CD4-positive, alpha-beta T cell (primary cell): ENCODE results near the gene TTC39A. TPM values are rescaled to one million over a fixed set of nuclear protein-coding genes. Genes with fewer than 3 reads are reported as not detected.
A peak's percentile ranks its signal among the peaks of the same experiment; 100 is the strongest.

Source experiments
- ATAC-seq: fragments of 200-7000 bp; cut with Tn5 transposase; one replicate; pipeline ENCODE4 v1.10.0; 2022; ENCODE audit warnings: mild to moderate bottlenecking; ENCODE audit not compliant: poor library complexity
- CTCF ChIA-PET: fragments of 350-600 bp; sonication (Branson Sonifier 250); formaldehyde crosslinking; loops from one replicate; lab custom pipeline; 2021; ENCODE audit warnings: antibody characterized with exemption, inconsistent platforms; lab: Charles Lee
- POLR2A ChIA-PET: fragments of 350-600 bp; sonication (Branson Sonifier 250); formaldehyde crosslinking; loops from one replicate; lab custom pipeline; 2021; ENCODE audit warnings: antibody characterized with exemption, inconsistent platforms; lab: Charles Lee
- DNase-seq, 14 experiments: peaks; one replicate each; pipeline ENCODE4 v3.0.0-alpha.2; 2013 to 2020; ENCODE audit warnings: mixed read lengths in 2 of 14
- H3K27ac ChIP-seq, 2 donors: one replicate each; pipeline versions ENCODE4 v1.5.1 to v1.7.0; 2013; ENCODE audit warnings: low read length in 2 of 2, low read depth in 1 of 2, mild to moderate bottlenecking in 1 of 2
- H3K27me3 ChIP-seq, 2 experiments: 1 replicate in 1 of 2; 2 replicates in 1 of 2; pipeline versions ENCODE4 v1.6.1 to v1.7.0; 2013; ENCODE audit warnings: low read length in 2 of 2, control low read depth in 1 of 2, mild to moderate bottlenecking in 1 of 2, moderate library complexity in 1 of 2; ENCODE audit not compliant: insufficient read depth in 2 of 2, control insufficient read depth in 1 of 2
- H3K36me3 ChIP-seq: one replicate; pipeline ENCODE4 v1.6.1; 2013; ENCODE audit warnings: low read length, control low read depth; ENCODE audit not compliant: insufficient read depth
- H3K4me1 ChIP-seq: one replicate; pipeline ENCODE4 v1.6.1; 2013; ENCODE audit warnings: low read length, control low read depth; ENCODE audit not compliant: insufficient read depth
- H3K4me3 ChIP-seq: one replicate; pipeline ENCODE4 v1.5.1; 2013; ENCODE audit warnings: mild to moderate bottlenecking, low read length, moderate library complexity
- H3K9me3 ChIP-seq, 2 experiments: 1 replicate in 1 of 2; 2 replicates in 1 of 2; pipeline versions ENCODE4 v1.6.1 to v1.7.0; 2013; ENCODE audit warnings: low read length in 2 of 2, mild to moderate bottlenecking in 2 of 2, control low read depth in 1 of 2, moderate library complexity in 1 of 2; ENCODE audit not compliant: control insufficient read depth in 1 of 2, insufficient read depth in 1 of 2
- H3K27ac Mint-ChIP-seq: one replicate; pipeline ENCODE4 v1.8.0; 2020; ENCODE audit warnings: mixed read lengths
- H3K27me3 Mint-ChIP-seq: one replicate; pipeline ENCODE4 v1.8.0; 2021; ENCODE audit warnings: mixed read lengths
- H3K36me3 Mint-ChIP-seq: one replicate; pipeline ENCODE4 v1.8.0; 2021; ENCODE audit warnings: low read depth, mixed read lengths
- H3K4me1 Mint-ChIP-seq: one replicate; pipeline ENCODE4 v1.8.0; 2021; ENCODE audit warnings: low read depth, mixed read lengths
- H3K4me3 Mint-ChIP-seq: one replicate; pipeline ENCODE4 v1.8.0; 2020; ENCODE audit warnings: mild to moderate bottlenecking, mixed read lengths
- H3K9me3 Mint-ChIP-seq: one replicate; pipeline ENCODE4 v1.8.0; 2020; ENCODE audit warnings: mixed read lengths
- CTCF ChIP-seq: fragments of 200-600 bp; IDR thresholded peaks from one replicate; pipeline ENCODE4 v1.8.0; 2022; ENCODE audit warnings: antibody characterized with exemption, mild to moderate bottlenecking
- intact Hi-C, 2 experiments: fragments of 100-400 bp; cut with DNase I in 1 of 2; cut with micrococcal nuclease in 1 of 2; formaldehyde crosslinking; loops; one replicate each; pipeline versions ENCODE4 v1.15.1 to v1.9.0; 2023 to 2025; cut with DNase I, micrococcal nuclease
- total RNA-seq, 174 experiments: library from RNA in 2 of 174; stranded (reverse) in 2 of 174; gene quantifications; one replicate each; pipeline ENCODE4 v1.2.3 and lab custom pipeline; 2021 to 2026

TTC39A gene
- total RNA-seq, 2 experiments from 2014 or later, result not detected

DNA sequence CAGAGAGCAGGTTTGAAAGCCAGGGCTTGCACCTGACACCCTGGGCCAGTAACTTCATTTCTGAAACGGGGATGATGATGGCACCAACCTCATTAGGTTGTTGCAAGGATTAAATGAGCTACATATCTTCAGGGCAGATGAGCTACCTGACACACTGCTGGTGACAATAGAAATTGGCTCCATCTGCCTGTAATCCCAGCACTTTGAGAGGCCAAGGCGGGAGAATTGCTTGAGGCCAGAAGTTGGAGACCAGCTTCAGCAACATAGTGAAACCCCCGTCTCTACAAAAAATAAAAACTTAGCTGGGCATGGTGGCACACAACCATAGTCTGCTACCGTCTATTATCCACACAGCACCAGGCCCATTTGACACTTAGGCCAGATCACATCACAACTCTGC, 6.3 kb upstream of the TTC39A start:
- ChIA-PET CTCF (no interaction called here), POLR2A (no interaction called here)
- no peaks in the 10 kb centered on the region for H3K9me3 Mint-ChIP-seq
- no peak for ATAC-seq
- Histone ChIP-seq H3K4me3 (no peak overlapping the region), H3K27me3 (peaks cover 2 to 7% of the 10 kb centered on the region in 2 experiments), H3K27ac (no peak overlapping the region), H3K36me3 (no peaks in the 10 kb centered on the region), H3K4me1 (no peaks in the 10 kb centered on the region), H3K9me3 (no peaks in the 10 kb centered on the region)
- H3K36me3 Mint-ChIP-seq, result no peaks in the 10 kb centered on the region
- DNase-seq, result no peak
- intact Hi-C loops, result no loop called here
- H3K4me1 Mint-ChIP-seq, result no peaks in the 10 kb centered on the region
- no peak overlapping the region for H3K4me3 Mint-ChIP-seq
- no peak for TF ChIP-seq CTCF
- H3K27ac Mint-ChIP-seq, result no peak overlapping the region
- H3K27me3 Mint-ChIP-seq, result peaks cover 29% of the 10 kb centered on the region

DNA sequence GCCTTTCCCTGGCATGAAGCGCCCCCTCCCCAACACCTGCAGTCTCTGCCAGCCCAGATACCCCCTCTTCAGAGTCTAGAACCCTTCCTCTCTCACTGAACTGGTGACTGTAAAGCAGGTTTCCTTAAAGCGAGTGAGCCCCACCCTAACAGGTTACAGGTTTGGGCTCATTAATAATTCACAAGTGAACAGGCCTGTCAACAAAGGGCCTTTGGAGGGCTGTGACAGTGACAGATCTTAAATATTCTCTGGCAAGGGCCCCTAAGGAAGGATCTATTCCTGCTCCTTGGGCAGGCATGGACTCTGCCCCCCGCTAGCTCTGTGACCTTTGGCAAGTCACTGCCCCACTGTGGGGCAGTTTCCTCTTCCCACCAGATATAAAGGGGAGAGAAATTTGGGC, 5.6 kb upstream of the TTC39A start:
- intact Hi-C loops, result no loop called here
- Histone ChIP-seq H3K27ac (no peak overlapping the region), H3K27me3 (peaks cover 4 to 12% of the 10 kb centered on the region in 2 experiments), H3K9me3 (no peaks in the 10 kb centered on the region), H3K4me3 (no peak overlapping the region), H3K4me1 (no peaks in the 10 kb centered on the region), H3K36me3 (no peaks in the 10 kb centered on the region)
- TF ChIP-seq CTCF, result no peak
- Mint-ChIP-seq H3K4me3 (no peak overlapping the region), H3K27ac (no peak overlapping the region), H3K36me3 (no peaks in the 10 kb centered on the region), H3K27me3 (peaks cover 29% of the 10 kb centered on the region), H3K9me3 (no peaks in the 10 kb centered on the region), H3K4me1 (peaks cover 4% of the 10 kb centered on the region)
- POLR2A ChIA-PET, result no interaction called here
- CTCF ChIA-PET, result interaction anchor here (0.7 kb wide), 2 partner anchors 67 to 320 kb away, joined by 3 to 4 read pairs; no protein-coding TSS in a partner anchor
- DNase-seq (no peak), ATAC-seq (no peak)

GRCh38 chr1:51331206-51332100, 1.1 kb upstream of the TTC39A start:
- intact Hi-C loops, result no loop called here
- Mint-ChIP-seq H3K9me3 (no peaks in the 10 kb centered on the region), H3K27ac (no peak overlapping the region), H3K27me3 (peaks cover 48% of the 10 kb centered on the region), H3K4me3 (peak overlapping the region; percentile 75), H3K36me3 (no peaks in the 10 kb centered on the region), H3K4me1 (peaks cover 7% of the 10 kb centered on the region)
- Histone ChIP-seq H3K27ac (no peak overlapping the region), H3K4me3 (no peak overlapping the region), H3K9me3 (no peaks in the 10 kb centered on the region), H3K36me3 (no peaks in the 10 kb centered on the region), H3K4me1 (peaks cover 5% of the 10 kb centered on the region), H3K27me3 (peaks cover 15 to 35% of the 10 kb centered on the region in 2 experiments)
- ATAC-seq (no peak), DNase-seq (peak in 1 of 14 experiments; percentile 15)
- ChIA-PET POLR2A (no interaction called here), CTCF (no interaction called here)
- no peak for TF ChIP-seq CTCF
